Stromal cell of bone marrow (primary cell): Measurements from ENCODE around the gene DIRAS3.
"Not testable (repeated sequence)": the region's sequence is repeated elsewhere in the genome, so short reads cannot be mapped to it uniquely, and the experiment has no call there.

Experiments
- DNase-seq: peaks from one replicate; pipeline ENCODE4 v3.0.0-alpha.2; 2012; ENCODE audit warnings: low read depth

The DIRAS3 gene, protein sequence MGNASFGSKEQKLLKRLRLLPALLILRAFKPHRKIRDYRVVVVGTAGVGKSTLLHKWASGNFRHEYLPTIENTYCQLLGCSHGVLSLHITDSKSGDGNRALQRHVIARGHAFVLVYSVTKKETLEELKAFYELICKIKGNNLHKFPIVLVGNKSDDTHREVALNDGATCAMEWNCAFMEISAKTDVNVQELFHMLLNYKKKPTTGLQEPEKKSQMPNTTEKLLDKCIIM

GRCh38 chr1:68049941-68050878, at the start of gene DIRAS3:
DIRAS3 (minus strand) TSS chr1:68050627; CDS start chr1:68047297, 3,330 bp downstream.
- peak; percentile 22 for DNase-seq

DNA sequence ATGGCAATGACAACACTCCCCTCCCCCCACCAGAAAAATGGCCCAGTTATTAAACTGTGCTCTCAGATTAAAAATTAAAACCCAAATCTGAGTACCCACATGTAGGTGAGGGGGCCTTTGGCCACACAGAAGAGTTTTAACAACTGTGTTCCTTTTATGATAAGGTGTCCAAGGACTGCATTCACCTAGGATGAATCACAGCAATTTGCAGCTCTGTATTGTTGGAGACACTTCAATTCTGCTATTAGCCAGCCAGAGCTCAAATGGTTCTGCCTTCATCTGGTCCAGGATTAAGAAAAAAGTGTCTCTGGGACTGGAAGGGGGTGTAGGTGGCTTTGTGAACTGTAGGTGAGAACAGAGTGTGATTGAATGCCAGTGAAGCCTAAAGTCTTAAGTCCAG, 43.3 kb upstream of the DIRAS3 start:
- DNase-seq = no peak

DNA sequence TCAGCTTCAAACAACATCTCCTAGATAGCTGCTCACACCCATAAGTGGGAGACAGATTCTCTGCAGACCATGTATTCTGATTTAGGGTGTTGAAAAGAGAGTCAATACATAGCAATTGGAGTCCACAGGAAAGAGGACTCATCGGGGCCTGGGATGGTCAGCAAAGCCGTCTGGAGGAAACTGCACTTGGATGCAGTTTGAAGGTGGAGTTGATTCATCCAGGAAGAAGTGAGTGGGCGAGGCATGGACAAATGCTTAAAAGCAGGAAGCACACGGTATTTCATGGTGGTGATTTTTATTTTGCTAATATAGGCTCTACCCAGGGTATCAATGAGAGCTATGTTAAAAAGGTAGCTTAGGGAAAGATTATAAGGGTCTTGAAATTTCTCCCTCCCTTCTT, 36.8 kb upstream of the DIRAS3 start:
- DNase-seq = no peak

- no peak for DNase-seq
Observed at GRCh38 chr1:68085752-68086151, 35.3 kb upstream of the DIRAS3 start.

DNA sequence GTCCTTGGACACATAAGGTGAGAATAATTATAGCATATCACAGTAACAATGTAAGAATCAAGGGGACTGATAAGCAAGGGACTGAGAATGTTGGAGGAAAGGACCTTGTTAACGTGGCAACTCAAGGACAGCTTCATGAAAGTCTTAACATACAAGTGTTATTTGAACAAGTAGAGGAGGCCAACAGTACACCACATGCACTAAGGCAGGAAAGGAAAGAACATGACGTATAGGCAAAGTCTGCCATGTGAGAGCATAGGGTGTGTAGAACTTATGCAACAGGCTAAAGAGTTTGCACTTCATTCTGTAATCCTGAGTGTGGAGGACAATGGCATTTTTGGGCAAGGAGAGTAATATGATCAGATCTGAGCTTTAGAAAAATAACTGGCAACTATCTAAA, 33.3 kb upstream of the DIRAS3 start:
- DNase-seq = no peak

- no peak for DNase-seq
Observed at GRCh38 chr1:68081775-68082283, 31.4 kb upstream of the DIRAS3 start.

DNA sequence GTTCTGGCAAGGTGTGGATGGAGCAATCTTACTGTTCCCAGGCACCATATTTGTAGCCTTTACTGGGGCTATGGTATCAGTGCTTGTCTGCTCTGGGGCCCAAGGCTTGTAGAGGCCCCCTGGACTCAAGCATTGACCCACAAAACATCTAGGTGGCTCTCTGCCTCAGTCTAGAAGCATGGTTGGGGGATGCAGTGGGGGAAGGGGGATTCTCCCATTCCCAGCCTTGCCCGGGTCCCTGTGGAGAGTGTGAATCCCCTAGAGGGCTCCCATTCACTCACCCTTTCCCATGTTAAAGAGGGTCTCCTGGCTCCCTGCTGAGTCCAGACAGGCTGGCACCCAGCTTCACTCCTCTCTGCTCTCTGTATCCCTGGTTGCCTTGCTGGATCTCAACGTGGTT, 28.2 kb upstream of the DIRAS3 start:
- DNase-seq = no peak

- no peak for DNase-seq
Observed at GRCh38 chr1:68074472-68074871, 24.0 kb upstream of the DIRAS3 start.

GRCh38 chr1:68065766-68066165, 15.3 kb upstream of the DIRAS3 start:
- no peak for DNase-seq

GRCh38 chr1:68058053-68058452, 7.6 kb upstream of the DIRAS3 start:
- DNase-seq = not testable (repeated sequence)

GRCh38 chr1:68057564-68057963, 7.1 kb upstream of the DIRAS3 start:
- DNase-seq = no peak

GRCh38 chr1:68057050-68057449, 6.6 kb upstream of the DIRAS3 start:
- DNase-seq = no peak

GRCh38 chr1:68051475-68051874, 1.0 kb upstream of the DIRAS3 start:
- DNase-seq = peak; percentile 56

- DNase-seq = no peak
Observed at GRCh38 chr1:68047659-68048026, 2.8 kb downstream of the DIRAS3 start.

- no peak for DNase-seq
Observed at GRCh38 chr1:68046885-68047658, 3.4 kb downstream of the DIRAS3 start.

DNA sequence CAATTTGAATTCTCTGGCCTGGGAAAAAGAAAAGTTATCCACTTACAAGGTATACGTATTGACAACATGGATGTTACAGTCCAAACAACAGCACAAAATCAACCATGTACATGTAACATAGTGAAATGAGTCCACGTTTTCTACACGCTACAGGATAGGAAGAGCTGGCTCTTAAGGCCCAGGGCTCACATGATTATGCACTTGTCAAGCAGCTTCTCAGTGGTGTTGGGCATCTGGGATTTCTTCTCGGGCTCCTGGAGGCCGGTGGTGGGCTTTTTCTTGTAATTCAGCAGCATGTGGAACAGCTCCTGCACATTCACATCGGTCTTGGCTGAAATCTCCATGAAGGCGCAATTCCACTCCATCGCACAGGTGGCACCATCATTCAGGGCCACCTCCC, 4.0 kb downstream of the DIRAS3 start:
- DNase-seq = no peak

DNA sequence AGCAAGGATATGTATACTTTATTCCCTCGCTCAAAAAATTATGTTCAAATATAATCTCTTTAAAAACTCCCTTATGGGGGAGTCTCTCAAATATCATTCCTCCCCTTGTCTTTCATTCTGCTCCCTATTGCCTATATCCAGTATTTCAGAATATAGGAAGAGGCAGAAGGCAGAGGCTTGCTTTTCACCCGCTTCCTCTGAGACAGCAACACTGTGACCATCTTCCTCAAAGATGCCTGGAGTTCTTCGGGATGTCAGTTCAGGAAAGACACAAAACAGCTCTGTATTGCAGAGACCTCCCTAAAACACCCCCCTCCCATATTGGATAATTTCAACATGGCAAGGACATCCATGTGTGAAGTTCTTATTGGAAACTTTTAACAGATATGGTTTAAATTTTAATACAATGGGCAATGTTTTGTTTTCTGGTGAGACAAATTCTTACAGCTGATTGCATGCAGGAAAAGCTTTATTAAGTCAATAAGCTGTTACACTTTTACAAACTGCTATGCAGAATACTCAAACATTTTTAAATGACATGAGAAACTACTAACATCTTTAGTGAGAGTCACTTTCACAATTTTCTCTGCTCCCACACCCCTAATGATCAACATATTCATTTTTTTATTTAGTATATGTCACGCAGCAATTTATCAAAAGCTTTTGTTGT, 4.8 kb downstream of the DIRAS3 start:
- no peak for DNase-seq

- no peak for DNase-seq
Observed at GRCh38 chr1:68043443-68044090, 6.9 kb downstream of the DIRAS3 start.

GRCh38 chr1:68036946-68037345, 13.5 kb downstream of the DIRAS3 start:
- DNase-seq = no peak

- DNase-seq = no peak
Observed at GRCh38 chr1:68029444-68029843, 21.0 kb downstream of the DIRAS3 start.

- DNase-seq = no peak
Observed at GRCh38 chr1:68028566-68028965, 21.9 kb downstream of the DIRAS3 start.
